Measurements from ENCODE around the gene MED13. TPM values are rescaled to one million over a fixed set of nuclear protein-coding genes. Genes with fewer than 3 reads are reported as not detected.

Gene MED13
- polyA plus RNA-seq (ENCODE audit: insufficient read depth in 1 of 5, insufficient read length in 5 of 5, low replicate concordance in 1 of 5): 10 to 100 TPM; 28.2 to 57.5 (median 53.7) TPM
- long read RNA-seq, donor 1, partial matches to known transcripts: 0 of 2 reads
- long read RNA-seq, donor 1, other reads (novel, unspliced or antisense): 0 of 2 reads
- long read RNA-seq, donor 2, partial matches to known transcripts: 0 of 1 reads
- long read RNA-seq, donor 2, other reads (novel, unspliced or antisense): 0 of 1 reads
- long read RNA-seq, donor 3, partial matches to known transcripts: 0 of 1 reads
- long read RNA-seq, donor 3, other reads (novel, unspliced or antisense): 0 of 1 reads
- long read RNA-seq, donor 4: 0 reads
- long read RNA-seq, donor 5, partial matches to known transcripts: 0 of 1 reads
- long read RNA-seq, donor 5, other reads (novel, unspliced or antisense): 0 of 1 reads
- long read RNA-seq, donor 6: 0 reads
- long read RNA-seq, donor 7: 0 reads
- long read RNA-seq, donor 8, partial matches to known transcripts: 0 of 1 reads
- long read RNA-seq, donor 8, other reads (novel, unspliced or antisense): 0 of 1 reads

GRCh38 chr17:62064791-62065563, at the start of gene MED13:
Gene MED13, minus strand, starts transcription at chr17:62065278. Its CDS starts 73 bp downstream, at chr17:62065205.
- peak; percentile 41 to 51 for DNase-seq

DNA sequence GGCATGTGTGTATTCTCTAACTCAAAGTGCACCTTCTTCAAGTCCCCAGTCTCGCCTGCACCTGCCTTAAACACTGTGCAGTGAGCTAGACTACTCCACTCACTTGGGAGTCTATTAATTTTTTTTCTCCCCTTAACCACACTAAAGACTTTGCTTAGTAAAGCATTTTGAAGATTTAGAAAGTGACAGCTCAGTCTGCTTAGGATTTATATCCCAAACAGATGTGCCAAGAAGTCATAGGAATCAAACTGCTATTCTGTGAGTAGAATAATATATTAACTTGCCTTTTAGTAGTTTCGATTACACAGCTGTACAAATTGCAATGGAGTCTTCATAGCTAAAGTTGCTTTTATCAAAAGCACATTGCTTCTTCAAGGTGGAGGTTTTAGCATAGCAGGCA, 47.2 kb upstream of the MED13 start:
- DNase-seq: no peak

DNA sequence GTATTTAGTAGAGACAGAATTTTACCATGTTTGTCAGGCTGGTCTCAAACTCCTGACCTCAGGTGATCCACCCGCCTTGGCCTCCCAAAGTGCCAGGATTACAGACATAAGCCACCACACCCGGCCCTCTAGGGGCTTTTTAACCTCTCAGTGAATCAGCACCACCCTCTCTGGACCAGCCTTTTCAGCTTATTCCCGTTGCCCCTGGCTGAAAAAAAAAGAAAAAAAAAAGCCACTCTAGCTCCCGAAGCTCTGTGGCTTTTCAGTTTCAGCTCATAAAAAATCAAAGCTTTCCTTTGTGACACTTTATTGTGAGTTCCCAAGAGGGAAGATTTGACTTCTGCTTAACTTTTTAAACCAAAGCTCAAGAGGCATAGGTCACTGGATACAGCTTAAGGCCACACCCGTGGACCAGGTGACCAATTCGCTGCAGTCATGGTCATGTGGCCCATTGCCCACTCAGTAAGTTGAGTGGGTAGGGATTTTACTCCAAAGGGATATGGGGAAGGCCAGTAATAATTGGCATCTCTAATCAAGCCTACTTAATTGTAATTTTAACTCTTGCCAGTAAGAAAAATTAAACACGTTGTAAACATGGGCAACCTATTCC, 46.6 kb upstream of the MED13 start:
- no peak for DNase-seq

- DNase-seq: no peak
Measured at GRCh38 chr17:62110923-62111484, 45.9 kb upstream of the MED13 start.

- no peak for DNase-seq
Measured at GRCh38 chr17:62109924-62110323, 44.8 kb upstream of the MED13 start.

GRCh38 chr17:62109378-62109902, 44.4 kb upstream of the MED13 start:
- peak; percentile 12 to 32 for DNase-seq

- no peak for DNase-seq
Measured at GRCh38 chr17:62105861-62106260, 40.8 kb upstream of the MED13 start.

DNA sequence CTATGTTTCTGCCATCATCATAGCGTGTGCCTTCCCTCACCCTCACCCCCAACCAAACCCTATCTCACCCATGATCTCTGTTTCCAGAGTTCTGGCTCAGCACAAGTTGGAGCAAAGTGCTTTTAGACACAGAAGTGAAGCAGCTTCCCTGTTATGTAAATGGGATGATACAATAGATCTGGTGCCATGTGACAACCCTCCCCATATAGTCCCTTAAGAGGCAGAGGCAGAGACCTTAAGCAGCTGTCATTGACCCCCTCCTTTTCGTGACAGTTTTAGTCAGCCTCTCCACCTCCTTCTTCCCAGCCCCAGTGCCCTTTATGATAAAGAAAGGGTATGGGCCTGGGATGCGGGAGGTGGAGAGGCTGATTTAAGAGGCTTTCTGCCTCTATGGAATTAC, 40.3 kb upstream of the MED13 start:
- no peak for DNase-seq

DNA sequence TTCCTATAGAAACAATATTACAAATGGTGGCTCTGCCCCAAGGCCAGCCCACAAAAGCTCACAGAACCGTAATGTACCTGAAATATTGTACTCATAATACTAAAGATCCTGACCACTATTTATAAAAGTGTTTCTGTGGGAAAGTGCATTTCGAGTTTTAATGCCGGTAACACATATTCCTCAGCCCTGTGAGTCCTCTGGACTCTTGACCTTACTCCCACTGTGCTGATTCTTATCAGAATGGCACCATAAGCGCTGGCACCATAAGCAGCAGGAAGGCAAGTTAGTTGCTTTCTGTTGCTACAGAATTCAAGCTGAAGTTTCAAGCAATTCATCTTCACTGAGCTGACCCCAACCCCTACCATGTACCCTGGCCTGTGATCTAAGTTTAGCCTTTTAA, 36.4 kb upstream of the MED13 start:
- DNase-seq: no peak

DNA sequence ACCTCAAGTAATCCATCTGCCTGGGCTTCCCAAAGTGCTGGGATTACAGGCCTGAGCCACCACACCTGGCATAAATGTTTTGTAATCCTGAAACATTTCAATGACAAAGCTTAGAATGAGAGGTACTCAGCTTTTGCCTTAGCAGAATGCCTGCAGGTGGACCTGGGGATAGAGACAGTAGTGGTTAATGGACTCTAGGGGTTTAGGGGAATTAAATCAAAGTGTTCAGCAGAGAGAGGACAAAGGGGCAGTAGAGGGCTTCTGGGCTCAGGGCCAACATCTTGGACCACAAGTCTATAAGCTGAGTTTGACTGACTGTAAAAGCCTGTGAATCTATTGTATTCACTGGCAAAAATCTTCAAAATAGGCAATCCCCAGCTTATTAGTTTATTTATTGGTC, 36.0 kb upstream of the MED13 start:
- DNase-seq: no peak

DNA sequence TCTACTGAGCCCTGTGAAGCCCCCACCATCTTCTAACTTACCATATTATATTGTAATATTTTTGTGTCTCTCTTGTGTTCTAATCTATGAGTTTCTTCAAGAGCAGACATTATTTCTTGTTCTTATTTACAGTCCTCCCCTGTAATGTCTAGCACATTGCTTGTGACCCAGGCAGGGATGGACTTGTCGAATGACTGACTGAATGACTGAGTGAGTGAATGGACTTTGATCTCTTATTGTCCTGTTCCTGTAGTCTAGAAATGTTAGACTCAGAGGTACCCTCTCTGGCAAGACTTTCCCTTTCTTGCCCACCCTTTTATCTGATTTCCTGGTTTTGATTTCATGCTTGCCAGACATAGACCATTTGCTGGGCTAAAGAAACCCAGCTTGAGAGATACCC, 35.0 kb upstream of the MED13 start:
- no peak for DNase-seq

DNA sequence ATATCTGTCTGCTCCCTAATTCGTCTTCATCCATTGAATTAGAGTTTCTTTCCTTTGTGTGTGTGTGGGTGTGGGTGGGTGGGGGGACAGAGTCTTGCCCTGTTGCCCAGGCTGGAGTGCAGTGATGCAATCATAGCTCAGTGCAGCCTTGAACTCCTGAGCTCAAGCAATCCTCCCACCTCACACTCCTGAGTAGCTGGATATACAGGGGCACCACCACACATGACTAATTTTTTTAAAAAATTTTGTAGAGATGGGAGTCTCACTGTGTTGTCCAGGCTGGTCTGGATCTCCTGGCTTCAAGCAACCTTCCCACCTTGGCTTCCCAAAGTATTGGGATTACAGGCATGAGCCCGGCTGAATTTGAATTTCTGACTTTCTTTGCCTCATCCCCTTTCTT, 34.5 kb upstream of the MED13 start:
- DNase-seq: no peak

GRCh38 chr17:62098623-62099231, 33.6 kb upstream of the MED13 start:
- no peak for DNase-seq

DNA sequence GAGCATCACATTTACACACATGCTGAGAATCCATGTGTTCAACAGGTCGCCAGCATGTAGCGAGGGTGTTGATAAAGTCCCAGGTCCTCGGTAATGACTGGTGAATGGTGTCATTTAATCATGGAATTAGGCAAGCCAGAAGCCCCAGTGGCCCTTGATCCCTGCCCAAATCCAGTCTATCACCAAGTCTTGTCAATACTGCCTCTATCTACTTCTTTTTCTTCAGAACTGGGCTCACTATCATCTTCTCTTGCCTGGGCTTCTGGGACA, 31.3 kb upstream of the MED13 start:
- DNase-seq: no peak

GRCh38 chr17:62094175-62094574, 29.1 kb upstream of the MED13 start:
- DNase-seq: no peak

DNA sequence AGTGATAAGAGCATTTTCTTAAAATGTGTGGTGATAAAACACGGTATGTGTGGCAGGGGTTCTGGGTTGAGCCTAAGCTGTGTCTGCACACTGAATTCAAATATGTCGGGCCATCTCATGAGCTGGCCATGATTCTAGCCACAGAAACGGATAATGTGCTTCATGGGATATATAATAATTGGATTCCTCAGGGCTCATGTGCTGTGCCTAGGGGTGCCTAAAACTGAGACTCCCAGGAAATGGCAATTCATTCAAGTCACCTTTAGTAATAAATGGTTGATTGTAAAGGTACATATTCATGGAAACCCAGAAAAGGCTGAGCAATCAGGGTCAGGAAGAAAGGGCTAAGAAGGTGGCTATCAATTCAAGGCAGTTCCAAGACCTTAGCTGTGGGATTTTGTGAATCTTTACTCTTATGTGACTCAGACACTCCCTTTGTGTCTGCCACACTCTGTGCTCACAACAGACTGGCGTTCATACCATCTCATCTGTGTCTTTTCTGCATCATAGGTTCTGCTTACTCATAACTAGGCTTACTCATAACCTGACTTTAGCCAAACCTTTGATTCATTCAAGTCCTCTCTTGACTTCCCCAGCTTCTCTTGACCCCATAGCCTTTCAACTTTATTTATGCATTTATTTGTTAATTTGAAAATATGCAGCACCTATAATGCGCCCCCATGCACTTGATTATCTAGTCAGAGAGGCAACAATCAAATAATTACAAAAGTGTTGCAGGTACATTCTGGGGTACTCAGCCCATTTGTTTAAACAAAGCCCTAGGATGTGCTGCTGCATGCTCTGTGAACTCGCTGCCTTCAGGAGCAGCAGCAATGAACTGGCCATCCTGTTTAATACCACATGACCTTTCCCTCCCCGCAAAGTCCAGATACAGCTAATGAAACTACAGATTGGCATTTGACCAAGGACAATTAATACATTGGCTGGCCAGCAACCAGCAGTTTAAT, 28.4 kb upstream of the MED13 start:
- DNase-seq: no peak

DNA sequence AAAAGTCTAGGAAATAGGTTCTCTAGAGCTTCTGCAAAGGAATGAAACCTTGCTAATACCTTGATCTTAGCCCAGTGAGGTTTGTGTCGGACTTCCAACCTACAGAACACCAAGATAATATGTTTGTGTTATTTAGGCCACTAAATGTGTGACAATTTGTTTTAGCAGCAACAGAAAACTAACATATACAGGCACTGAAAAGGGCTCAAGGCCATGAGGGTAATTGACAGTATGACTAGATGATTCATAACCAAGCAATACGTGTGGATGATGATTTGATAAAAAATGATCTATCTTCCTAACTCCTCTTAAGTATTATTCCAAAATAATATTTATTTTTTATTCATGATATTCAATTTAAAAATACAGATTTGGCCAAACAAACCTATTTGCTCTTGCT, 27.7 kb upstream of the MED13 start:
- DNase-seq: no peak

DNA sequence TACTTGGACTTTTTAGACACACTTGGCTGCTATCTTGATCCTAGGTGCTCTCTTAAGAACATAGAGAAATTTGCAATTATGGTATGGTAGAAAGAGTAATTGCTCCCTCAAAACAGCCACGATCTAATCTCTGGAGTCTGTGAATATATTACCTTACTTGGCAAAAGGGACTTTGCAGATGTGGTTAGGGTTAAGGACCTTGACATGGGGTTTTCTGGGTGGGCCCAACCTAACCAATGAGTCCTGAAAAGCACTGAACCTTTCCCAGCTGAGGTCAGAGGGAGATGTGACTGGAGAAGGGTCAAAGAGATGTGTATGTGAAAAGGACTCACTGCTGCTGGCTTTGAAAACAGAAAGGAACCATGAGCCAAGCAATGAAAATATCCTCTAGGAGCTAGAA, 26.7 kb upstream of the MED13 start:
- no peak for DNase-seq

GRCh38 chr17:62090868-62091267, 25.8 kb upstream of the MED13 start:
- no peak for DNase-seq

GRCh38 chr17:62090021-62090824, 25.1 kb upstream of the MED13 start:
- DNase-seq: no peak

Measured in right lung (tissue), 10 donors.